Adrenal gland (tissue), 12 donors: ENCODE results near the gene MRPS30. TPM values are rescaled to one million over a fixed set of nuclear protein-coding genes. Genes with fewer than 3 reads are reported as not detected.

Experiments used
- DNase-seq, 7 donors: peaks; one replicate each; pipeline ENCODE4 v3.0.0-alpha.2; 2019 to 2020
- H3K27ac ChIP-seq, 5 donors: fragments of 200-600 bp; sonication (generic) in 4 of 5; 1 replicate in 3 of 5; 2 replicates in 2 of 5; pipeline versions ENCODE4 v1.5.1 to v1.8.0; 2016 to 2020; ENCODE audit warnings: mild to moderate bottlenecking in 1 of 5
- H3K27me3 ChIP-seq: fragments of 200-600 bp; 2 replicates; pipeline ENCODE4 v1.8.0; 2021
- H3K36me3 ChIP-seq, 2 donors: fragments of 200-600 bp; replicated peaks in 1 of 2; 1 replicate in 1 of 2; 2 replicates in 1 of 2; pipeline versions ENCODE4 v1.5.1 to v1.8.0; 2018 to 2022
- H3K4me1 ChIP-seq, 2 donors: fragments of 200-600 bp; replicated peaks in 1 of 2; 1 replicate in 1 of 2; 2 replicates in 1 of 2; pipeline versions ENCODE4 v1.5.1 to v1.8.0; 2018 to 2021
- H3K4me3 ChIP-seq, 4 donors: fragments of 200-600 bp; sonication (generic) in 3 of 4; one replicate each; pipeline ENCODE4 v1.5.1; 2016 to 2018
- H3K9me3 ChIP-seq, 3 donors: fragments of 200-600 bp; sonication (generic) in 1 of 3; replicated peaks in 1 of 3; 1 replicate in 2 of 3; 2 replicates in 1 of 3; pipeline versions ENCODE4 v1.5.1 to v1.8.0; 2016 to 2021
- POLR2A ChIP-seq, 2 donors: fragments of 450-650 bp; IDR thresholded peaks; one replicate each; pipeline ENCODE4 v1.6.1; 2017; ENCODE audit warnings: antibody characterized with exemption in 2 of 2, mild to moderate bottlenecking in 2 of 2, moderate library complexity in 1 of 2
- WGBS, 4 donors: extraction: QIAGEN DNeasy Blood & Tissue Kit in 2 of 4; methylation state at CpG; one replicate each; pipeline versions ENCODE4 v1.1.5 to v1.1.7; 2013 to 2017; 5-methylcytosine and 5-hydroxymethylcytosine counted together
- intact Hi-C, 2 donors: fragments of 100-400 bp; cut with DNase I; formaldehyde crosslinking; loops; one replicate each; pipeline versions ENCODE4 v1.14.1 to v1.15.0; 2022 to 2023
- polyA plus RNA-seq, 3 donors: library from polyadenylated mRNA; stranded (reverse); fragments of 200-250 nt in 2 of 3; fragments of 350-450 nt in 1 of 3; fragmentation: Illumina TruSeq in 1 of 3; extraction: RNeasy Lipid Tissue Mini Kit (QIAGEN cat#74804) in 1 of 3; gene quantifications; one replicate each; pipeline ENCODE4 v1.2.3, GENCODE V29; 2013 to 2014
- total RNA-seq, 9 donors: library from RNA; depleted of rRNA in 4 of 9; stranded (reverse); fragments of >200 nt in 4 of 9; fragments of 120-200 nt in 1 of 9; fragmentation: NEBNext Ultra II Directional in 1 of 9; extraction: Animal tissue kit (Norgen Biotek cat#: 25700) in 1 of 9; gene quantifications; one replicate each; pipeline versions ENCODE4 v1.1.0 to v1.2.4, GENCODE V29; 2013 to 2023
- TF ChIP-seq, protein P1 (sequence below), 6 experiments: fragments of 450-650 bp in 4 of 6; fragments of 200-600 bp in 2 of 6; sonication (generic) in 1 of 6; IDR thresholded peaks; 1 replicate in 5 of 6; 2 replicates in 1 of 6; pipeline versions ENCODE4 v1.5.1 to v1.8.0; 2016 to 2021; ENCODE audit warnings: antibody characterized with exemption in 6 of 6, mild to moderate bottlenecking in 2 of 6, moderate library complexity in 1 of 6
- donor health status: healthy with polysubstance abuse.
- donor health status: Bipolar disorder and iron deficiency.
- donor health status: DM: yes; HTN: yes; CAD: no.
- donor health status: DM: no; HTN: no; CAD: no.
- donor health status: DM: no; HTN: no; CAD: no.
- donor health status: DM: yes; HTN: yes; CAD: no.

The MRPS30 gene
- total and polyA plus RNA-seq, 12 donors: 18.9 to 104 (median 62.8) TPM

GRCh38 chr5:44833249-44833648 is 24.5 kb downstream of the MRPS30 start:
- TF ChIP-seq POLR2A (IDR thresholded peaks at IDR 0.05): no peak
- TF ChIP-seq, protein P1, sequence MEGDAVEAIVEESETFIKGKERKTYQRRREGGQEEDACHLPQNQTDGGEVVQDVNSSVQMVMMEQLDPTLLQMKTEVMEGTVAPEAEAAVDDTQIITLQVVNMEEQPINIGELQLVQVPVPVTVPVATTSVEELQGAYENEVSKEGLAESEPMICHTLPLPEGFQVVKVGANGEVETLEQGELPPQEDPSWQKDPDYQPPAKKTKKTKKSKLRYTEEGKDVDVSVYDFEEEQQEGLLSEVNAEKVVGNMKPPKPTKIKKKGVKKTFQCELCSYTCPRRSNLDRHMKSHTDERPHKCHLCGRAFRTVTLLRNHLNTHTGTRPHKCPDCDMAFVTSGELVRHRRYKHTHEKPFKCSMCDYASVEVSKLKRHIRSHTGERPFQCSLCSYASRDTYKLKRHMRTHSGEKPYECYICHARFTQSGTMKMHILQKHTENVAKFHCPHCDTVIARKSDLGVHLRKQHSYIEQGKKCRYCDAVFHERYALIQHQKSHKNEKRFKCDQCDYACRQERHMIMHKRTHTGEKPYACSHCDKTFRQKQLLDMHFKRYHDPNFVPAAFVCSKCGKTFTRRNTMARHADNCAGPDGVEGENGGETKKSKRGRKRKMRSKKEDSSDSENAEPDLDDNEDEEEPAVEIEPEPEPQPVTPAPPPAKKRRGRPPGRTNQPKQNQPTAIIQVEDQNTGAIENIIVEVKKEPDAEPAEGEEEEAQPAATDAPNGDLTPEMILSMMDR (IDR thresholded peaks at IDR 0.05): no peak
- no peak for DNase-seq
- intact Hi-C loops: no loop called here
- Histone ChIP-seq H3K27me3 (no peaks in the 10 kb centered on the region), H3K4me1 (peaks cover 0 to 5% of the 10 kb centered on the region in 2 donors), H3K9me3 (no peaks in the 10 kb centered on the region), H3K27ac (no peak overlapping the region), H3K4me3 (no peak overlapping the region), H3K36me3 (no peaks in the 10 kb centered on the region)
- 97% methylated on average over 1 of the region's 1 CpG for WGBS, 4 donors

DNA sequence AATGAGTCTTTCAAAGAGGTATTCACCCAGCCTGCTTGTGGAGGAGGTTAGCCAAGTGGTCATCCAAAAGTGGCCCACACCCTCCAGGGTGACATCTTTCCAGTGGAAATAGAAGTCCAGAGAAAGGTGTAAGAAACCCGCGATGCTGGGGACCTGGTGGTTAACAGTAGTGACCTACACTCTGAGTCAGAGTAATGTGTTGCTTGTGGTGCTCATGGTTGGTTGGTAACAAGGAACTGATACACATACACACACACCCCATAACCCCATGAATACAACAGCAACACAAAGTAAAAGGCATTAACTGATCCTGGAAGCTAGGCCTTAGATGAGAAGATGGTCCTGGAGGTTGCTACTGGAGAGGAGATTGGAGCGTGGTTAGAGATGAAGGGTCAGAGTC is 26.9 kb downstream of the MRPS30 start:
- no peak overlapping the region for H3K4me3 ChIP-seq
- no peak for DNase-seq
- intact Hi-C loops: no loop called here
- 94 to 100% (median 99%) methylated on average over 3 of the region's 3 CpGs for WGBS, 4 donors
- H3K4me1 ChIP-seq: no peaks in the 10 kb centered on the region
- no peak overlapping the region for H3K27ac ChIP-seq
- H3K27me3 ChIP-seq: no peaks in the 10 kb centered on the region
- TF ChIP-seq, protein P1 (IDR thresholded peaks at IDR 0.05): no peak
- TF ChIP-seq POLR2A (IDR thresholded peaks at IDR 0.05): no peak
- no peaks in the 10 kb centered on the region for H3K36me3 ChIP-seq
- H3K9me3 ChIP-seq: no peaks in the 10 kb centered on the region

GRCh38 chr5:44839018-44839681 is 30.4 kb downstream of the MRPS30 start:
- no peaks in the 10 kb centered on the region for H3K27me3 ChIP-seq
- no peaks in the 10 kb centered on the region for H3K9me3 ChIP-seq
- no peak for TF ChIP-seq POLR2A (IDR thresholded peaks at IDR 0.05)
- TF ChIP-seq, protein P1 (IDR thresholded peaks at IDR 0.05): no peak
- intact Hi-C loops: no loop called here
- no peak overlapping the region for H3K4me3 ChIP-seq
- no peaks in the 10 kb centered on the region for H3K4me1 ChIP-seq
- H3K27ac ChIP-seq: no peak overlapping the region
- 85 to 100% (median 100%) methylated on average over 1 of the region's 1 CpG for WGBS, 4 donors
- no peak for DNase-seq
- no peaks in the 10 kb centered on the region for H3K36me3 ChIP-seq

GRCh38 chr5:44842496-44843282 is 33.9 kb downstream of the MRPS30 start:
- H3K9me3 ChIP-seq: no peaks in the 10 kb centered on the region
- WGBS, 4 donors: 86 to 91% (median 89%) methylated on average over 2 of the region's 2 CpGs
- no peak overlapping the region for H3K27ac ChIP-seq
- TF ChIP-seq, protein P1 (IDR thresholded peaks at IDR 0.05): no peak
- TF ChIP-seq POLR2A (IDR thresholded peaks at IDR 0.05): no peak
- H3K4me3 ChIP-seq: no peak overlapping the region
- H3K36me3 ChIP-seq: no peaks in the 10 kb centered on the region
- H3K4me1 ChIP-seq: no peaks in the 10 kb centered on the region
- DNase-seq: no peak
- intact Hi-C loops: no loop called here
- H3K27me3 ChIP-seq: no peaks in the 10 kb centered on the region
